SU-DHL-6 (cell line): Measurements from ENCODE around the gene DIS3L2.

Source experiments
- H2AFZ ChIP-seq: fragments of 200-600 bp; sonication (generic); 2 replicates; pipeline ENCODE4 v1.6.1; 2014; ENCODE audit warnings: low read depth, mild to moderate bottlenecking, moderate library complexity, mixed read lengths, antibody characterized with exemption, low read length; ENCODE audit not compliant: severe bottlenecking
- H3F3A ChIP-seq: fragments of 200-600 bp; shearing (Covaris generic); 2 replicates; pipeline ENCODE4 v1.6.0; 2016; ENCODE audit warnings: antibody characterized with exemption, mild to moderate bottlenecking; ENCODE audit not compliant: insufficient read depth
- H3K27ac ChIP-seq: fragments of 200-600 bp; sonication (generic); 2 replicates; pipeline ENCODE4 v1.5.1; 2016; ENCODE audit warnings: low read depth, mild to moderate bottlenecking, low read length, moderate library complexity, mixed read lengths
- H3K27me3 ChIP-seq: fragments of 200-600 bp; sonication (generic), shearing (Covaris generic); 2 replicates; pipeline ENCODE4 v1.6.0; 2014; ENCODE audit warnings: mild to moderate bottlenecking, low read length
- H3K36me3 ChIP-seq: fragments of 200-600 bp; sonication (generic); 2 replicates; pipeline ENCODE4 v1.6.1; 2014; ENCODE audit warnings: mild to moderate bottlenecking, low read length, mixed read lengths
- H3K4me2 ChIP-seq: fragments of 300-600, 200-600 bp; shearing (Covaris generic), sonication (generic); 2 replicates; pipeline ENCODE4 v1.6.0; 2014; ENCODE audit warnings: low read length, low read depth, mild to moderate bottlenecking; ENCODE audit not compliant: poor library complexity, severe bottlenecking
- H3K4me3 ChIP-seq: fragments of 200-600 bp; sonication (generic); 2 replicates; pipeline ENCODE4 v1.5.1; 2014; ENCODE audit warnings: antibody characterized with exemption, low read length, mild to moderate bottlenecking, mixed read lengths; ENCODE audit not compliant: insufficient read depth, poor library complexity, severe bottlenecking
- H3K79me2 ChIP-seq: fragments of 200-600 bp; sonication (generic); 2 replicates; pipeline ENCODE4 v1.6.1; 2014; ENCODE audit warnings: mild to moderate bottlenecking, low read length, moderate library complexity; ENCODE audit not compliant: insufficient read depth
- H3K9ac ChIP-seq: fragments of 200-600 bp; sonication (generic); 2 replicates; pipeline ENCODE4 v1.7.0; 2014; ENCODE audit warnings: mild to moderate bottlenecking, low read length
- H3K9me2 ChIP-seq: fragments of 200-600 bp; sonication (generic); replicated peaks from 2 replicates; pipeline ENCODE4 v1.6.1; 2014; ENCODE audit warnings: low read length; ENCODE audit not compliant: insufficient read depth
- H3K9me3 ChIP-seq: fragments of 200-600 bp; sonication (generic); 2 replicates; pipeline ENCODE4 v1.6.1; 2014; ENCODE audit warnings: low read length, mixed read lengths; ENCODE audit not compliant: insufficient read depth
- H4K20me1 ChIP-seq: fragments of 200-600 bp; sonication (generic); 2 replicates; pipeline ENCODE4 v1.6.1; 2014; ENCODE audit warnings: low read depth, mild to moderate bottlenecking, antibody characterized with exemption, low read length, moderate library complexity, mixed read lengths
- EZH2phosphoT487 ChIP-seq: fragments of 200-600 bp; sonication (generic), shearing (Covaris generic); conservative IDR thresholded peaks from 2 replicates; pipeline ENCODE4 v1.6.1; 2018; ENCODE audit warnings: mild to moderate bottlenecking, antibody characterized with exemption, low read length, moderate library complexity, mixed read lengths
- TF ChIP-seq, protein P1 (sequence below): fragments of 200-600 bp; sonication (generic); IDR thresholded peaks from one replicate; pipeline ENCODE4 v1.5.1; 2017; ENCODE audit warnings: antibody characterized with exemption, mild to moderate bottlenecking, low read length, moderate library complexity; ENCODE audit not compliant: insufficient read depth, poor library complexity, severe bottlenecking

DIS3L2 gene

DNA sequence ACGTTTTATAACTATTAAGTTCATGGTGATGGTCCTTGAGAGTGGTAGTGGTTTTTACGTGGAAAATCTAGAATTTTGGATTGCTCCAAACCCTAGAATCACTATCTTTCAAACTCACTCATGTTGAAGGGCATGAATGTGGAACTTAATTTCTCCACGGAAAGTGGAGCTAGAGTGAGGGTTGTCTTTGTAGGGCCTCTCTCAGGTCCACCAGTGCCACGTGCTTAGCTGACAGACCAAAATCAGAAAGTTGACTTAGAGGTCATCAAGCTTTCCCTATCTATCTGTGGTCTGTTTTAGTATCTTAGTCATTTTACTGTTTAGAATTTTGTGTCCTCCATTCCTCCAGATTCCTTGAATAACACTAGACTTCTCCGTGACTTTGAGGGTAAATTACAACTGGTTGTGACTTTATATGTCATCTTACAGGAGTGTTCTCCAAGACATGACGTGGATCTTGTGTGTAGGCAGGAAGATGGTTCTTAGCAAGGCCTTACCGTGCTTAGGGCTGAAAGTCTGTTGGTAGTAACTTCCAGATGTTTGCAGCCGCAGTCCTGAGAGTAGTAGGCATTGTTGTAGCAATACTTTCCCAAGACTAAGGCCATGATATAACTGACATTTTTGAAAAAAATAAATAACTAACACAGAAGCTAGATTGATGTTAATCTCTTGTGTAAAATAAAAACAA, 26.8 kb downstream of the DIS3L2 start:
- no peaks in the 10 kb centered on the region for H3K9me3 ChIP-seq
- H3K27ac ChIP-seq = no peak overlapping the region
- H2AFZ ChIP-seq = no peak overlapping the region
- H3K9me2 ChIP-seq = no peaks in the 10 kb centered on the region
- TF ChIP-seq, protein P1, sequence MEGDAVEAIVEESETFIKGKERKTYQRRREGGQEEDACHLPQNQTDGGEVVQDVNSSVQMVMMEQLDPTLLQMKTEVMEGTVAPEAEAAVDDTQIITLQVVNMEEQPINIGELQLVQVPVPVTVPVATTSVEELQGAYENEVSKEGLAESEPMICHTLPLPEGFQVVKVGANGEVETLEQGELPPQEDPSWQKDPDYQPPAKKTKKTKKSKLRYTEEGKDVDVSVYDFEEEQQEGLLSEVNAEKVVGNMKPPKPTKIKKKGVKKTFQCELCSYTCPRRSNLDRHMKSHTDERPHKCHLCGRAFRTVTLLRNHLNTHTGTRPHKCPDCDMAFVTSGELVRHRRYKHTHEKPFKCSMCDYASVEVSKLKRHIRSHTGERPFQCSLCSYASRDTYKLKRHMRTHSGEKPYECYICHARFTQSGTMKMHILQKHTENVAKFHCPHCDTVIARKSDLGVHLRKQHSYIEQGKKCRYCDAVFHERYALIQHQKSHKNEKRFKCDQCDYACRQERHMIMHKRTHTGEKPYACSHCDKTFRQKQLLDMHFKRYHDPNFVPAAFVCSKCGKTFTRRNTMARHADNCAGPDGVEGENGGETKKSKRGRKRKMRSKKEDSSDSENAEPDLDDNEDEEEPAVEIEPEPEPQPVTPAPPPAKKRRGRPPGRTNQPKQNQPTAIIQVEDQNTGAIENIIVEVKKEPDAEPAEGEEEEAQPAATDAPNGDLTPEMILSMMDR = no peak
- no peak for TF ChIP-seq EZH2phosphoT487
- H3K4me2 ChIP-seq = no peak overlapping the region
- H4K20me1 ChIP-seq = no peaks in the 10 kb centered on the region
- no peak overlapping the region for H3K9ac ChIP-seq
- H3K79me2 ChIP-seq = no peaks in the 10 kb centered on the region
- H3F3A ChIP-seq = no peaks in the 10 kb centered on the region
- H3K4me3 ChIP-seq = no peak overlapping the region
- no peaks in the 10 kb centered on the region for H3K36me3 ChIP-seq
- H3K27me3 ChIP-seq = no peaks in the 10 kb centered on the region

DNA sequence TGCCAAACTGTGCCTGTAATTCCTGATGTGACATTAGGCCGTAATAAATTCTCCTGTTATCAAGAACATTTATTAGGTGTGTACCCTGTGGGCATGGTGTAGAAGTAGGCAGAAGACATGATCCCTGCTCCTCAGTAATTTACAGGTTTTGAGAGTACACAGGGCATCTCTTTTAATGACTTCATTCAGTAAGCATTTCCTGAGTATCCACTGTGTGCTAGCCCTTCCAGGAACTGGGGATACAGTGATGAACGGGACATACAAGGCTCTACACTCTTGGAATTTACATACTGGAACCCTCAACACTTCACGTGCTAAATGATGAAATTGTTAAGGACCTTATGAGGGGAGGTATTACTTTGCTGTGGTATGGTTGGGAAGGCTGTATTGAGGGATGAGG, 30.2 kb downstream of the DIS3L2 start:
- H4K20me1 ChIP-seq = no peaks in the 10 kb centered on the region
- TF ChIP-seq, protein P1 = no peak
- no peak for TF ChIP-seq EZH2phosphoT487
- no peak overlapping the region for H3K4me3 ChIP-seq
- H3K4me2 ChIP-seq = no peak overlapping the region
- H3K27ac ChIP-seq = no peak overlapping the region
- H3K9me2 ChIP-seq = no peaks in the 10 kb centered on the region
- H3K79me2 ChIP-seq = 0 out of 2 replicates have a peak, but pooled peaks cover 3% of the 10 kb centered on the region
- H3F3A ChIP-seq = no peaks in the 10 kb centered on the region
- H2AFZ ChIP-seq = no peak overlapping the region
- no peak overlapping the region for H3K9ac ChIP-seq
- no peaks in the 10 kb centered on the region for H3K9me3 ChIP-seq
- H3K27me3 ChIP-seq = no peaks in the 10 kb centered on the region
- no peaks in the 10 kb centered on the region for H3K36me3 ChIP-seq

DNA sequence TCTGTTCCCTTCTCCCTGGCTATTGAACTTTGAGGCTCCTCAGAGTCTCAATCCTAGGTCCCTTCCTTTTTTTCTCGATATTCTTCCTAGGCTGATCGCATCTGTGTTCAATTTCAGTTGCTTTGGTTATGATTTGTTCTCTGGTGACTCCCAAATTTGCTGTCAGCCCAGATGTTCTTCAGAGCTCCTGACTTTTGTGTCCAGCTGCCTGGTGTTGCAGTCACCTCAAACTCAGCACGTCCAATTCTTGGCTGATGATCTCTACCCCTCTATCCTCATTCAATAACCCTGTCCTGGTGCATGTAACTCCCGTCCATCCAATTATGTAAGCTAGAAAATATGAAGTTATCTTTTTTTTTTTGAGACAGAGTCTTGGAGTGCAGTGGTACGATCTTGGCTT, 31.4 kb downstream of the DIS3L2 start:
- H3K4me2 ChIP-seq = no peak overlapping the region
- no peak overlapping the region for H3K4me3 ChIP-seq
- no peaks in the 10 kb centered on the region for H3K9me3 ChIP-seq
- no peaks in the 10 kb centered on the region for H3F3A ChIP-seq
- no peak for TF ChIP-seq EZH2phosphoT487
- TF ChIP-seq, protein P1 = no peak
- H2AFZ ChIP-seq = no peak overlapping the region
- no peaks in the 10 kb centered on the region for H3K27me3 ChIP-seq
- H3K9me2 ChIP-seq = no peaks in the 10 kb centered on the region
- no peak overlapping the region for H3K27ac ChIP-seq
- no peaks in the 10 kb centered on the region for H4K20me1 ChIP-seq
- 0 out of 2 replicates have a peak, but pooled peaks cover 3% of the 10 kb centered on the region for H3K79me2 ChIP-seq
- H3K36me3 ChIP-seq = no peaks in the 10 kb centered on the region
- H3K9ac ChIP-seq = no peak overlapping the region
